Activated effector memory CD4-positive, alpha-beta T cell treated with Interleukin-2 at 50 U/mL for 16 hours (primary cell): ENCODE data around the gene PAQR7.

Experiments
- DNase-seq: peaks from one replicate; pipeline ENCODE4 v3.0.0-alpha.2; 2020

PAQR7 gene

DNA sequence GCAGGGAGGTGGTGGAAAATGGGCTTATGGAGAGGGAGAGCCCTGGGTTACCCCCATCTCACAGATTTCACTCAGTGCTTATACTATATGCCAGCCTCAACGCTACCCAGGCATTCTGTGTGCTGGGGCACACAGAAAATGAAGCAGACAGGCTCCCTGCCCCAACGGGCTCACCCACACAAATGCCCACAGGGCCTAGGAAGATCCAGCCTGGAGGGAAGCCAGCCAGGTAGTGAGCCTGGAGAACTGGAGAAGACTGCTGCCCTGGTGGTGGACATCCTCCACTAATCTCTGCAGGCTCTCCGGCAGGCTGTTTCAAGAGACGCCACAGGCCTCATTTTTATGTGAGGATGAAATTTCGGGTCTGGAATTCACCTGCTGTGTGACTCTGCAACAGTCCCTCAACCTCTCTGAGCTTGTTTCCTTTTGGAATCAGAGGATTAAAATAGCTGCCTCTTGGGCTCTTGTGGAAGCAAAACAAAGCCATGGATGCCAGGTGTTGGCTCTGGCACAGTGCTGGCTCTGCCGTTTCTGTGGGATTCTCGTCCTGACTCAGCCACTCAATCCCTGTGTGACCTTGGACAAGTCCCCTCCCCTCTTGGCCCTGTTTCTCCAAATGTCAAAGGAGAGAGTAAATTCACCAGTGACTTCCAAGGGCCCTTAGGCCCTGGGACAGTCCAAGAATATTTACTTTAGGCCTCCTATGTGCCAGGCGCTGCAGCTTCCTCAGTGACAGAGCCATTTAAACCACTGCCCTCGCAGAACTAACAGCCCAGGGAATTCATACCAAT lies 3.6 kb downstream of the PAQR7 start:
- DNase-seq = no peak

DNA sequence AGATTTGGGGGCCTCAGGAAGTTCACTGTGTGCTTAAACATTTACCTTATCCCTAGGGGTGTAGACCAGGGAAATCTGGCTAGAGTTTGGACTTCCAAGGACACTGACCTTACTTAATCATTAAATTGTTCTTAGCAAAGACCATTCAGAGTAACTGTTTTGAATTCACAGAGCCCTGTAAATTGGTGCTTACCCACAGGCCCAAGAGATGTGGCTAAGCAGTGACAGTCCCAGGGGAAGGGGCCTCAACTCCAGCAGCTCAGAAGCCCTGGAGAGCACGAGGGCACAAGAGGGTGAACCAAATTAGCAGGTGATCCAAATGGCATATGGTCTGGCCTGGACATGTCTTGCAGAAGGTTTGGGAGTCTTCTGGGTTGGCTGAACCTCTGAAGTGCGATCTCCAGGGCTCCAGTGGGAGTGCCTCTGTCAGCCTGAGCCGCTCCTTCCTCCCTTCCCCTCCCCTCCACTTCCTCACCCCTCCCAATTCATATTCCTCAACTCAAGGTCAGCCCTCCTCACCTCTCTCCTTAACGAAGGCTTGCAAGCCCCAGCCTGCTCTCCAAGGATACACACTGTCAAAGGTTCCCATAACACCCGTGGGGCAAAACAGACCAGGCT lies 4.3 kb downstream of the PAQR7 start:
- DNase-seq = no peak

DNA sequence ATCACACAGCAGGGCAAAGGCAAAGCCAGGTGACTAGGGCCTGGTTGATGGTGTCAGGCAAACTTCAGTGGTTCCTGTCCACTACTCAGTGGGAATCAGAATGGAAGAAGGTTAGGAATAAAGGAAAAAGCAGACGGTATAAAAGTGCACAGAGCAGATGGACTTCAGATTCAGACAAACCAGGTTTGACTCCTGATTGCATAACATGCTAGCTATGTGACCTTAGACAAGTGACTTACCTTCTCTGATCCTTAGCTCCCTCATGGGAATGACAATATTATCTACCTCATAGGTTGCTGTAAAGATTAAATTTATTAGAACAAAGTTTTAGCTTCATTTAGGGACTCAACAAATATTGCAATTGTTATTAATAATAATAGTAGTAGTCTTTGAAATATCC lies 4.9 kb downstream of the PAQR7 start:
- no peak for DNase-seq

- DNase-seq = no peak
These were observed 5.5 kb downstream of the PAQR7 start for GRCh38 chr1:25869909-25870606.

GRCh38 chr1:25867210-25867991 lies 8.1 kb downstream of the PAQR7 start:
- DNase-seq = no peak

DNA sequence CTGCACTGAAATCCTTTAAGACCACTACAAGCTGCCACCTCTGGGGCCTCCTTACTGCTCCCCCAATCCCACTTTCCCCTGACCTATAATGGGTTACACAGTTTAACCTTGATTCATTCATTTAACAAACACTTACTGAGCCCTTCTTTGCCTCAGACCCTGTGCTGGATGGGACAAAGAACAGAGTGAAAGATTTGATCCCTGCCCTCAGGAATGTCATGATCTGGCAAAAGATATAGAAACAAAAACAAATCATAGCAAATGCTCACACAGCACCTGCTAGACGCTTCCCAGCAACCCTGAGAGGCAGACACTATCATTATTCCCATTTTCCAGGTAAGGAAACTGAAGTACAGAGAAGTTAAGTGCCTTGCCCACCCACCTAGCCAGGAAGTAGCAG lies 9.2 kb downstream of the PAQR7 start:
- no peak for DNase-seq

GRCh38 chr1:25864434-25864833 lies 11.1 kb downstream of the PAQR7 start:
- DNase-seq = no peak

GRCh38 chr1:25863486-25864262 lies 11.8 kb downstream of the PAQR7 start:
- DNase-seq = no peak

GRCh38 chr1:25862785-25863485 lies 12.6 kb downstream of the PAQR7 start:
- no peak for DNase-seq

DNA sequence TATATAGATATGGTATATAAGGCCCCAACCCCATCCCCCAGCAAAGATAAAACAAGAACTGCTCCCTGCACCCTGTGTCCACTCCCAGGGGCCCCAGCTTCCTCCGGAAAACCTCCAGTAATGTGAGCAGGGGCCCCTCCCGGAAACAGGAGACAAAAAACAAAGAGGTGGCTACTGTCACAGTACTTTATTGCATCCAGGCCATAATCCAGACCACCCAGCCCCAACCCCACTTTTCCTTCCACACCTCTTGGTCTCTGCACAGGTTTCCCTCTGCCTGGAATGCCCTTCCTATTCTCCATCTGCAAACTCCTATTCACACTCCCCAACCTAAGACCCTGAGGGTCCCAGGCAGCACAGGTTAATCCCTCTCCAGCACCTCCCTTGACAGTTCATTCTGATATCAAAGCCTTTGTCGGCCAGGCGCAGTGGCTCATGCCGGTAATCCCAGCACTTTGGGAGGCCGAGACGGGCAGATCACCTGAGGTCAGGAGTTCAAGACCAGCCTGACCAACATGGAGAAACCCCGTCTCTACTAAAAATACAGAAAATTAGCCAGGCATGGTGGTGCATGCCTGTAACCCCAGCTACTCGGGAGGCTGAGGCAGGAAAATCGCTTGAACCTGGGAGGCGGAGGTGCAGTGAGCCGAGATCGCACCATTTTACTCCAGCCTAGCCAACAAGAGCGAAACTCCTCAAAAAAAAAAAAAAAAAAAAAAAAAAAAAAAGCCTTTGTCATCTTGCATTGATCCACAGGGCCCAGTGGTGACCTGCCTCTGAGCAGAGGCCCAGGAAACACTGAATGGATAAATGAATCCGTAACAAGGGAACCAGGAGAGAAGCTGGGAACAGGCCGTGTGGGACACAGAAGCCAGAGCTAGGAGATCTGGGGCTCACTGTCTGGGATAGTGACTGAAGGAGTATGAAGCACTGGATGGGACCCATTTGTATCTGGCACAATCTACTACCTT lies 13.9 kb downstream of the PAQR7 start:
- no peak for DNase-seq

- peak; percentile 81 for DNase-seq
These were observed 16.4 kb downstream of the PAQR7 start, which contains the start of gene AUNIP for GRCh38 chr1:25858906-25859789. Gene AUNIP, minus strand, starts transcription at chr1:25859457. Its CDS starts 100 bp downstream, at chr1:25859357.

DNA sequence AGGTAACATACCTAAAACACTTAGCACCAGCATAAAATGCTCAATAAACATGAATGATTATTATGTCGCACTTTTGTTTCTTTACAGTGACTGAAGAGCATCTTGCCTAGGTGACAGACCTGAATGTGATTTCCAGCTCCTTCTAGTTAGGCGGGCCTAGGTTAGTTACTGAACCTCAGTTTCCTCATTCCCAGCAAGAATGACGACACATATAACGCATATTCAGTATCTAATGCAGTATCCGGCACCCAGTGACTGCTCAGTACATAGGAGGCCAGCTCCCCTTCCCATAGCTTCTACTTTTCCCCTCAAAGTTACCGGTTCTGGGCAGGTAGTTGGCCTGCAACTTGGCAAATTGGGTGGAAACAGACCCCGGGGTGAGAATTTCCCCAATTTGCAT lies 17.0 kb downstream of the PAQR7 start:
- no peak for DNase-seq

DNA sequence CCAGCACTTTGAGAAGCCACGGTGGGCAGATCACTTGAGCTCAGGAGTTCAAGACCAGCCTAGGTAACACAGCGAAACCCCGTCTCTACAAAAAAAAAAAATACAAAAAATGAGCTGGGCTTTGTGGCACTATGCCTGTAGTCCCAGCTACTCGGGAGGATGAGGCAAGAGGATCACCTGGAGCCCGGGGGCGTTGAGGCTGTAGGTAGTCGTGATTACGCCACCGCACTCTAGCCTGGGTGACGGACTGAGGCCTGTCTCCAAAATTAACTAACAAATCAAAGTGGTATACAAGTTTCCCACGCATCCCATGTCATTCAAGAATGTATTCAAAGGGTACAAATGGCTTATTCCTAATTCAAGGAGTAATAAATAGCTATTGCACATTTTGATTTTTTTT lies 18.7 kb downstream of the PAQR7 start:
- DNase-seq = no peak

DNA sequence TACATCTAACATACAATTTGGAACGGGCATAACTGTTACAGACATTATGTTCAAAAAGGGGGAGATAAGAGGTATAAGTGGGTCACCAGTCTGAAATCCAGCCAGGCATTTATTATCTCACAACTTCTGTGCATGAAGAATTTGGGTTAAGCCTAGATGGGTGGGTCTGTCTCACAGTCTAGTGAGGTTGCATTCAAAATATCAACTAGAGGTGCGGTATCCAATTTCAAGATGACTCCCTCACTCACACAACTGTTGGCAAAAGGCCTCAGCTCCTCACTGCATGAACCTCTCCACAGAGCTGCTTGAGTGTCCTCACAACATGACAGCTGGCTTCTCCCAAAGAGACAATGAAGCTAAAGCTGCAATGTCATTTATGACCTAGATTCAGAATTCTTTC lies 21.0 kb downstream of the PAQR7 start:
- no peak for DNase-seq

- no peak for DNase-seq
These were observed 27.0 kb downstream of the PAQR7 start for GRCh38 chr1:25848531-25848930.

- no peak for DNase-seq
These were observed 27.6 kb downstream of the PAQR7 start for GRCh38 chr1:25847929-25848328.

DNA sequence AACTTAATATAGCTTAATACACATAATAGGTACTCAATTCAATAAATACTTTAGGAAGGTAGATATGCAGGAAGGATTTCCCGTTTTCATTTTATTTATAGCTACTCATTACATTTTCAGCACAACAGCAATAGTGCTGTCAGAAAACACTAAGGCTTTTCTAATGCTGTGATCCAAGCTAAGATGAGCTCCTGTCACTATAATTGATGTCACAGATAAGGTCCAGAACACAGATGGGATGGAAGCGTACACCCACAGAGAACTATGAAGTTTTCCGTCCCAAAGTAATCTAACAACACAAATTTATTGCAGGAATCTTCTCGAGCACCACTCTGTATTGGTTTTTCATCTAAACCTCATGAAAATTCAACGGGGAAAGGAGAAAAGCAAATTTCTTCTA lies 29.8 kb downstream of the PAQR7 start:
- DNase-seq = no peak

DNA sequence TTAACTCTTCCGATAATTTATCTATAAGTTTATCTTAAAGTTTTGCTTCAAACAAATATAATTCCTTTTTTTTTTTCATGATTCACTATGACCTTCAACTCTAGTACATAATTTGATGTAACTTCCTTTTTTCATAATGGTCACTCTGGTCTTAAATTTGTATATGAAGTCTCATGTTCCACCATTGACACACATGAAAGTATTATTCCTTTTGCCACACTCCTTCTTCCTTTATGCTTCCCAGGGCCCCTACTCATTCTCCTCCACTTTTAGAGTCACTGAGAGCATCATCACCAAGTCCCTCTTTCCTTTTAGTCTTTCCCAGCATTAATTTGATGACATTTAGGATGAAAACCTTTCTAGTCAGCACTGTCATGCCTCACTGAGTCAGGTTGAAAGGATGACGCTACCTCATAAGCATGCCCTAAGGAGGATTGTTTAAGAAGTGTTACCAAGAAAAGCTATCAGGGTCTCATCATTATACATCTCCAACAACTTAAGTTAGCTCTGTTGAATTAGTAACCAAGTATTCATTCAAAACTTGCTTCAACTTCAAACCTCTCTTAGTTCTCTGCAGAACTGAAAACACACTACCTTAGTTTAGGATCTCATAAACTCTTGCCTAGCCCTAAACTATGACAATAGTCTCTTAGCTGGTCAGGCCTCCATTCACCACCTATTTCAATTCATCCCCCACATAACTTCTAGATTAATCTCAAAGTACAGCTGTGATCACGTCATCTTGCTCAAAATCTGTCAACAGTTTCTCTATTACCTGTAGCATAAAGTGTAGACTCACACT lies 30.8 kb downstream of the PAQR7 start:
- no peak for DNase-seq

- no peak for DNase-seq
These were observed 32.0 kb downstream of the PAQR7 start for GRCh38 chr1:25843483-25843882.
